H1 (cell line): ENCODE data around the gene HSPA1L. TPM values are rescaled to one million over a fixed set of nuclear protein-coding genes. Genes with fewer than 3 reads are reported as not detected.

Experiments
- CTCF ChIA-PET: fragments of 300-600 bp; sonication (Branson Sonifier 250); formaldehyde crosslinking; loops from one replicate; lab custom pipeline; 2021; ENCODE audit not compliant: partially characterized antibody; lab: Charles Lee
- POLR2A ChIA-PET: fragments of 300-600 bp; sonication (Branson Sonifier 250); formaldehyde crosslinking; loops from one replicate; lab custom pipeline; 2021; ENCODE audit warnings: inconsistent platforms; ENCODE audit not compliant: partially characterized antibody; lab: Charles Lee
- DNase-seq, 2 experiments: peaks; one replicate each; pipeline versions ENCODE4 v3.0.0 to v3.0.0-alpha.2; 2010 to 2022; ENCODE audit warnings: low spot score in 2 of 2, low read depth in 1 of 2, mixed read lengths in 1 of 2
- FAIRE-seq: peaks from 2 replicates; lab custom pipeline; 2011; peaks lifted over from hg19 to GRCh38; lab: Jason Lieb, UNC
- H2AFZ ChIP-seq: 2 replicates; pipeline ENCODE4 v1.8.1; 2012; ENCODE audit warnings: low read length, inconsistent platforms
- H2AK5ac ChIP-seq: 2 replicates; pipeline ENCODE4 v1.6.1; 2013; ENCODE audit warnings: low read depth, low read length
- H2BK120ac ChIP-seq: replicated peaks from 2 replicates; pipeline ENCODE3; 2013; ENCODE audit warnings: low read depth, low read length, inconsistent platforms
- H2BK12ac ChIP-seq: 2 replicates; pipeline ENCODE4 v1.6.1; 2013; ENCODE audit warnings: low read depth, low read length
- H2BK15ac ChIP-seq: 2 replicates; pipeline ENCODE4 v1.6.1; 2013; ENCODE audit warnings: low read length
- H2BK20ac ChIP-seq: 2 replicates; pipeline ENCODE4 v1.6.1; 2013; ENCODE audit warnings: low read length
- H2BK5ac ChIP-seq: 2 replicates; pipeline ENCODE4 v1.6.1; 2013; ENCODE audit warnings: low read depth, low read length
- H3K14ac ChIP-seq: 2 replicates; pipeline ENCODE4 v1.6.1; 2013; ENCODE audit warnings: inconsistent platforms; ENCODE audit not compliant: insufficient read length
- H3K18ac ChIP-seq: 2 replicates; pipeline ENCODE4 v1.6.1; 2013; ENCODE audit warnings: low read length; ENCODE audit errors: extremely low read depth
- H3K23ac ChIP-seq: 2 replicates; pipeline ENCODE4 v1.6.1; 2013; ENCODE audit warnings: inconsistent platforms; ENCODE audit not compliant: insufficient read length
- H3K23me2 ChIP-seq: 2 replicates; pipeline ENCODE4 v1.6.1; 2013; ENCODE audit warnings: low read depth, low read length
- H3K27ac ChIP-seq: 2 replicates; pipeline ENCODE4 v1.6.1; 2011; ENCODE audit warnings: low read depth, low read length, inconsistent platforms
- H3K27me3 ChIP-seq, 4 experiments: replicated peaks in 1 of 4; 1 replicate in 1 of 4; 2 replicates in 3 of 4; pipeline versions ENCODE4 v1.6.1 to v1.8.1; 2011 to 2013; ENCODE audit warnings: low read length in 3 of 4, mild to moderate bottlenecking in 3 of 4, inconsistent platforms in 2 of 4, mixed read lengths in 2 of 4, moderate library complexity in 1 of 4; ENCODE audit not compliant: control insufficient read depth in 3 of 4, insufficient read depth in 3 of 4; ENCODE audit errors: extremely low read depth in 1 of 4
- H3K36me3 ChIP-seq, 4 experiments: 2 replicates each; pipeline versions ENCODE4 v1.6.1 to v1.8.1; 2011 to 2013; ENCODE audit warnings: mild to moderate bottlenecking in 4 of 4, low read length in 3 of 4, moderate library complexity in 2 of 4, control low read depth in 1 of 4, inconsistent platforms in 1 of 4; ENCODE audit not compliant: insufficient read depth in 4 of 4, control insufficient read depth in 2 of 4
- H3K4ac ChIP-seq: replicated peaks from 2 replicates; pipeline ENCODE3; 2013; ENCODE audit warnings: low read length, low read depth, mixed read lengths, inconsistent platforms; ENCODE audit not compliant: insufficient read length
- H3K4me1 ChIP-seq, 4 experiments: replicated peaks in 1 of 4; 1 replicate in 1 of 4; 2 replicates in 3 of 4; pipeline versions ENCODE4 v1.6.1 to v1.8.1; 2011 to 2013; ENCODE audit warnings: low read length in 3 of 4, inconsistent platforms in 2 of 4, mixed read lengths in 1 of 4; ENCODE audit not compliant: insufficient read depth in 4 of 4, control insufficient read depth in 3 of 4
- H3K4me2 ChIP-seq, 2 experiments: 2 replicates each; pipeline versions ENCODE4 v1.6.1 to v1.8.1; 2011 to 2013; ENCODE audit warnings: low read depth in 2 of 2, low read length in 2 of 2, control low read depth in 1 of 2, inconsistent platforms in 1 of 2, mild to moderate bottlenecking in 1 of 2; ENCODE audit not compliant: insufficient read depth in 1 of 2
- H3K4me3 ChIP-seq, 4 experiments: fragments of 200-600, 300-600 bp in 1 of 4; sonication (generic), shearing (Covaris generic), sonication (Bioruptor Twin) in 1 of 4; 2 replicates each; pipeline versions ENCODE4 v1.5.1 to v1.8.1; 2011 to 2016; ENCODE audit warnings: low read length in 4 of 4, low read depth in 3 of 4, control low read depth in 2 of 4, inconsistent platforms in 2 of 4, mild to moderate bottlenecking in 2 of 4, mixed read lengths in 1 of 4, moderate library complexity in 1 of 4; ENCODE audit not compliant: insufficient read depth in 2 of 4; ENCODE audit errors: extremely low read depth in 1 of 4
- H3K56ac ChIP-seq: replicated peaks from 2 replicates; pipeline ENCODE3; 2013; ENCODE audit warnings: low read depth, mild to moderate bottlenecking, mixed read lengths, low read length, inconsistent platforms; ENCODE audit not compliant: insufficient read length
- H3K79me1 ChIP-seq: 2 replicates; pipeline ENCODE4 v1.6.1; 2013; ENCODE audit warnings: low read depth, low read length, control low read depth
- H3K79me2 ChIP-seq, 2 experiments: 2 replicates each; pipeline versions ENCODE4 v1.6.1 to v1.8.1; 2012 to 2013; ENCODE audit warnings: low read length in 2 of 2, mild to moderate bottlenecking in 2 of 2, inconsistent platforms in 1 of 2; ENCODE audit not compliant: insufficient read depth in 2 of 2, control insufficient read depth in 1 of 2
- H3K9ac ChIP-seq, 4 experiments: replicated peaks in 1 of 4; 1 replicate in 1 of 4; 2 replicates in 3 of 4; pipeline versions ENCODE4 v1.6.1 to v1.8.1; 2011 to 2013; ENCODE audit warnings: low read depth in 3 of 4, low read length in 3 of 4, control low read depth in 2 of 4, mild to moderate bottlenecking in 2 of 4, moderate library complexity in 2 of 4, inconsistent platforms in 1 of 4; ENCODE audit errors: extremely low read depth in 1 of 4
- H3K9me3 ChIP-seq, 2 experiments: 2 replicates each; pipeline versions ENCODE4 v1.6.1 to v1.8.1; 2012 to 2013; ENCODE audit warnings: mild to moderate bottlenecking in 2 of 2, moderate library complexity in 2 of 2, control low read depth in 1 of 2, inconsistent platforms in 1 of 2, low read depth in 1 of 2, low read length in 1 of 2, mixed read lengths in 1 of 2; ENCODE audit not compliant: insufficient read depth in 2 of 2
- H4K20me1 ChIP-seq, 2 experiments: replicated peaks in 1 of 2; 2 replicates each; pipeline versions ENCODE3 to v1.8.1; 2011 to 2013; ENCODE audit warnings: inconsistent platforms in 2 of 2, low read length in 2 of 2, mild to moderate bottlenecking in 1 of 2; ENCODE audit not compliant: insufficient read depth in 2 of 2, control insufficient read depth in 1 of 2
- H4K5ac ChIP-seq: 2 replicates; pipeline ENCODE4 v1.6.1; 2013; ENCODE audit warnings: low read length, low read depth, mixed read lengths, inconsistent platforms; ENCODE audit not compliant: insufficient read length
- H4K8ac ChIP-seq: 2 replicates; pipeline ENCODE4 v1.8.0; 2013; ENCODE audit warnings: mild to moderate bottlenecking, moderate library complexity, low read length, inconsistent platforms; ENCODE audit not compliant: insufficient read depth; ENCODE audit errors: extremely low read depth
- H4K91ac ChIP-seq: replicated peaks from 2 replicates; pipeline ENCODE3; 2013; ENCODE audit warnings: low read length, mixed read lengths, inconsistent platforms; ENCODE audit not compliant: insufficient read length
- RNF2 ChIP-seq: fragments of 200-900, 300-1000 bp; sonication (generic); IDR thresholded peaks from 2 replicates; pipeline ENCODE4 v1.7.1; 2016; ENCODE audit warnings: borderline replicate concordance, low read depth, mild to moderate bottlenecking, antibody characterized with exemption, low read length; ENCODE audit not compliant: poor library complexity, severe bottlenecking; ENCODE audit errors: missing control alignments
- RXRA ChIP-seq: IDR thresholded peaks from 2 replicates; pipeline ENCODE4 v1.6.1; 2011; ENCODE audit warnings: low read depth, mild to moderate bottlenecking, low read length, moderate library complexity; ENCODE audit not compliant: insufficient read depth
- YY1 ChIP-seq: IDR thresholded peaks from 2 replicates; pipeline ENCODE4 v1.6.1; 2011; ENCODE audit warnings: low read depth, mild to moderate bottlenecking, low read length
- WGBS, 2 experiments: shearing (Covaris generic) in 1 of 2; methylation state at CpG; one replicate each; pipeline versions ENCODE4 v1.1.6 to v1.1.7; 2013 to 2015; ENCODE audit warnings: low lambda C conversion rate in 2 of 2, mixed read lengths in 2 of 2, inconsistent platforms in 1 of 2, low coverage in 1 of 2, missing lambda C conversion rate in 1 of 2; ENCODE audit not compliant: insufficient replicate concordance in 2 of 2, insufficient coverage in 1 of 2, insufficient read length in 1 of 2; ENCODE audit errors: extremely low coverage in 1 of 2, missing lambda C conversion rate in 1 of 2; 5-methylcytosine and 5-hydroxymethylcytosine counted together
- polyA plus RNA-seq, 7 experiments: library from polyadenylated mRNA; depleted of rRNA in 3 of 7; stranded (reverse) in 5 of 7; unstranded in 2 of 7; fragments of >200 nt in 5 of 7; fragments of 200-250 nt in 2 of 7; gene quantifications; 1 replicate in 5 of 7; 2 replicates in 1 of 7; 4 replicates in 1 of 7; pipeline versions ENCODE4 v1.2.1 to v1.2.3, GENCODE V29; 2011 to 2013; ENCODE audit warnings: missing spikeins in 2 of 7, mixed read lengths in 2 of 7
- total RNA-seq: library from RNA; stranded (reverse); fragmentation: NEBNext Ultra II Directional; extraction: Animal tissue kit (Norgen Biotek cat#: 25700); gene quantifications from 2 replicates; pipeline ENCODE4 v1.2.1, GENCODE V29; 2021

HSPA1L gene
- total and polyA plus RNA-seq, 2 of the 8 experiments (the other 6 are each of a cell fraction or from before 2014, with no cell fraction given) = 1.00 to 1.9 TPM

DNA sequence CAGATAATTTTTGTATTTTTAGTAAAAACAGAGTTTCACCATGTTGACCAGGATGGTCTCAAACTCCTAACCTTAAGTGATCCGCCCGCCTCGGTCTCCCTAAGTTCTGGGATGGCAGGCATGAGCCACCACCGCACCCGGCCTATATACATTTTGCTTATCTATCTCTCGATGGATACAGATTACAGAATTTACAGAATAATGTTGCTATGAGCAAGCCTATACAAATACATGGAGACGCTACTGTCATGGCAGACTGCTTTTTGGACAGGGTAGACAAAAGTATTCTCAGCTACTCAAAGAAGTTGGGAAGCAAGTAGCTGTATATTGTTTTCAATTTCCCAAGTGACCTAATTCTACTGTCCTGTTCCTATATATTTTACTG is 1.6 kb downstream of the HSPA1L start:
- ChIA-PET CTCF (interaction anchor here (0.6 to 3.6 kb wide), 8 partner anchors 8 to 356 kb away, joined by 3 to 28 read pairs (median 6); partner anchors contain the start of gene VARS1), POLR2A (interaction anchor here (0.9 to 6.3 kb wide), 17 partner anchors 8 to 187 kb away, joined by 3 to 119 read pairs (median 8); partner anchors contain the start of genes DDAH2, HSPA1B, LSM2 and MSH5)
- Histone ChIP-seq H3K4me1 (peaks cover 0 to 5% (median 3%) of the 10 kb centered on the region in 4 experiments; a peak in 4 of 7 replicates), H3K27me3 (no peaks in the 10 kb centered on the region), H3K23ac (no peak overlapping the region), H3K4me2 (peak overlapping the region; percentile 70 to 71; a peak in 3 of 4 replicates), H4K8ac (no peak overlapping the region), H4K5ac (no peak overlapping the region), H3K9ac (no peak overlapping the region), H4K20me1 (no peaks in the 10 kb centered on the region), H2BK5ac (no peak overlapping the region), H2BK120ac (peak overlapping the region; percentile 22), H3K4ac (no peak overlapping the region), H3K27ac (no peak overlapping the region), H2BK15ac (no peak overlapping the region), H2BK12ac (no peak overlapping the region), H3K18ac (no peak overlapping the region), H3K79me1 (peaks cover 2% of the 10 kb centered on the region; the same call in 1 of the 2 replicates), H3K56ac (no peak overlapping the region), H2AK5ac (no peak overlapping the region), H3K79me2 (peaks cover 0 to 5% of the 10 kb centered on the region in 2 experiments; a peak in 1 of 4 replicates), H4K91ac (peak overlapping the region; percentile 15), H3K36me3 (no peaks in the 10 kb centered on the region), H2AFZ (no peak overlapping the region), H3K23me2 (peaks cover 6% of the 10 kb centered on the region; the same call in 1 of the 2 replicates), H3K4me3 (peak overlapping the region in 3 of 4 experiments; percentile 33 to 63 (median 38); a peak in 4 of 8 replicates), H3K14ac (no peak overlapping the region), H2BK20ac (no peak overlapping the region), H3K9me3 (no peaks in the 10 kb centered on the region)
- DNase-seq (no peak), FAIRE-seq (no peak)
- TF ChIP-seq RNF2 (no peak), RXRA (no peak), YY1 (no peak)
- WGBS, 2 experiments = 94% methylated on average over 7 of the region's 7 CpGs; no CpG with 5 or more reads in 1 of the 2 experiments
